Effector memory CD8-positive, alpha-beta T cell (primary cell): ENCODE data around the gene SLC11A1.

ENCODE experiments used
- ATAC-seq: fragments of 150-1000 bp; cut with Tn5 transposase; replicated peaks from 2 replicates; pipeline ENCODE4 v1.10.0; 2021; ENCODE audit warnings: mild to moderate bottlenecking, moderate library complexity
- DNase-seq, 3 experiments: peaks; one replicate each; pipeline ENCODE4 v3.0.0; 2021
- H3K27ac Mint-ChIP-seq, 2 donors: one replicate each; pipeline ENCODE4 v1.8.0; 2022; ENCODE audit warnings: mild to moderate bottlenecking in 2 of 2, mixed read lengths in 2 of 2, moderate library complexity in 2 of 2
- H3K27me3 Mint-ChIP-seq, 2 donors: one replicate each; pipeline ENCODE4 v1.8.0; 2022; ENCODE audit warnings: mixed read lengths in 2 of 2
- H3K36me3 Mint-ChIP-seq: one replicate; pipeline ENCODE4 v1.8.0; 2022; ENCODE audit warnings: mild to moderate bottlenecking, moderate library complexity, mixed read lengths; ENCODE audit not compliant: insufficient read depth
- H3K4me1 Mint-ChIP-seq, 2 donors: one replicate each; pipeline ENCODE4 v1.8.0; 2022; ENCODE audit warnings: low read depth in 2 of 2, mixed read lengths in 2 of 2
- H3K4me3 Mint-ChIP-seq, 2 donors: one replicate each; pipeline ENCODE4 v1.8.0; 2022; ENCODE audit warnings: mild to moderate bottlenecking in 2 of 2, mixed read lengths in 2 of 2, moderate library complexity in 2 of 2
- H3K9me3 Mint-ChIP-seq, 2 donors: one replicate each; pipeline ENCODE4 v1.8.0; 2022; ENCODE audit warnings: mixed read lengths in 2 of 2

Gene SLC11A1

GRCh38 chr2:218392459-218392858 is 10.4 kb downstream of the SLC11A1 start:
- peaks cover 34 to 43% of the 10 kb centered on the region in 2 donors for H3K4me1 Mint-ChIP-seq
- H3K36me3 Mint-ChIP-seq, result peaks cover 23% of the 10 kb centered on the region
- H3K4me3 Mint-ChIP-seq, result no peak overlapping the region
- H3K9me3 Mint-ChIP-seq, result no peaks in the 10 kb centered on the region
- H3K27ac Mint-ChIP-seq, result no peak overlapping the region
- peaks cover 0 to under 1% of the 10 kb centered on the region in 2 donors for H3K27me3 Mint-ChIP-seq
- DNase-seq (no peak), ATAC-seq (no peak)

- DNase-seq (no peak), ATAC-seq (no peak)
- no peak overlapping the region for H3K4me3 Mint-ChIP-seq
- peaks cover 28% of the 10 kb centered on the region for H3K36me3 Mint-ChIP-seq
- H3K27me3 Mint-ChIP-seq, result no peaks in the 10 kb centered on the region
- peaks cover 39 to 48% of the 10 kb centered on the region in 2 donors for H3K4me1 Mint-ChIP-seq
- H3K9me3 Mint-ChIP-seq, result no peaks in the 10 kb centered on the region
- H3K27ac Mint-ChIP-seq, result no peak overlapping the region
These were observed 10.9 kb downstream of the SLC11A1 start for GRCh38 chr2:218392891-218393462.

GRCh38 chr2:218393750-218394290 is 11.7 kb downstream of the SLC11A1 start:
- peak in 2 of 3 experiments; percentile 41 to 42 for DNase-seq
- H3K4me1 Mint-ChIP-seq, result peaks cover 44 to 48% of the 10 kb centered on the region in 2 donors
- peaks cover 32% of the 10 kb centered on the region for H3K36me3 Mint-ChIP-seq
- ATAC-seq, result no peak
- no peaks in the 10 kb centered on the region for H3K9me3 Mint-ChIP-seq
- H3K4me3 Mint-ChIP-seq, result peak overlapping the region; percentile 33 to 43
- H3K27me3 Mint-ChIP-seq, result no peaks in the 10 kb centered on the region
- peak overlapping the region; percentile 66 to 73 for H3K27ac Mint-ChIP-seq

GRCh38 chr2:218394298-218395089 is 12.4 kb downstream of the SLC11A1 start:
- H3K27me3 Mint-ChIP-seq, result no peaks in the 10 kb centered on the region
- ATAC-seq (no peak), DNase-seq (no peak)
- H3K9me3 Mint-ChIP-seq, result no peaks in the 10 kb centered on the region
- H3K4me3 Mint-ChIP-seq, result peak overlapping the region; percentile 33 to 43
- H3K4me1 Mint-ChIP-seq, result peaks cover 46 to 48% of the 10 kb centered on the region in 2 donors
- H3K36me3 Mint-ChIP-seq, result peaks cover 36% of the 10 kb centered on the region
- H3K27ac Mint-ChIP-seq, result peak overlapping the region; percentile 66 to 73

- Mint-ChIP-seq H3K27ac (peak overlapping the region; percentile 66 to 73), H3K4me3 (peak overlapping the region in 1 of 2 donors; percentile 43), H3K4me1 (peaks cover 46 to 48% of the 10 kb centered on the region in 2 donors), H3K9me3 (no peaks in the 10 kb centered on the region), H3K36me3 (peaks cover 40% of the 10 kb centered on the region), H3K27me3 (no peaks in the 10 kb centered on the region)
- DNase-seq, result no peak
- no peak for ATAC-seq
These were observed 13.0 kb downstream of the SLC11A1 start for GRCh38 chr2:218395090-218395444.

GRCh38 chr2:218395456-218395825 is 13.4 kb downstream of the SLC11A1 start:
- H3K4me3 Mint-ChIP-seq, result peak overlapping the region; percentile 92 to 98
- no peaks in the 10 kb centered on the region for H3K27me3 Mint-ChIP-seq
- H3K4me1 Mint-ChIP-seq, result peaks cover 46 to 48% of the 10 kb centered on the region in 2 donors
- DNase-seq (no peak), ATAC-seq (no peak)
- H3K27ac Mint-ChIP-seq, result peak overlapping the region; percentile 95 to 98
- no peaks in the 10 kb centered on the region for H3K9me3 Mint-ChIP-seq
- H3K36me3 Mint-ChIP-seq, result peaks cover 43% of the 10 kb centered on the region

GRCh38 chr2:218395826-218396687 is 14.0 kb downstream of the SLC11A1 start:
- no peaks in the 10 kb centered on the region for H3K27me3 Mint-ChIP-seq
- H3K4me1 Mint-ChIP-seq, result peaks cover 47 to 48% of the 10 kb centered on the region in 2 donors
- H3K9me3 Mint-ChIP-seq, result no peaks in the 10 kb centered on the region
- peaks cover 44% of the 10 kb centered on the region for H3K36me3 Mint-ChIP-seq
- peak; percentile 67 for ATAC-seq
- H3K27ac Mint-ChIP-seq, result peak overlapping the region; percentile 95 to 98
- peak overlapping the region; percentile 92 to 98 for H3K4me3 Mint-ChIP-seq
- DNase-seq, result peak; percentile 90 to 94 (median 93)

GRCh38 chr2:218396688-218397462 is 14.8 kb downstream of the SLC11A1 start:
- ATAC-seq, result peak; percentile 21
- Mint-ChIP-seq H3K27ac (peak overlapping the region; percentile 95 to 98), H3K4me1 (peaks cover 50 to 53% of the 10 kb centered on the region in 2 donors), H3K27me3 (no peaks in the 10 kb centered on the region), H3K4me3 (peak overlapping the region; percentile 92 to 98), H3K36me3 (peaks cover 48% of the 10 kb centered on the region), H3K9me3 (no peaks in the 10 kb centered on the region)
- DNase-seq, result peak; percentile 67 to 75 (median 72)

GRCh38 chr2:218397463-218397819 is 15.4 kb downstream of the SLC11A1 start:
- no peak for ATAC-seq
- peak overlapping the region; percentile 95 to 98 for H3K27ac Mint-ChIP-seq

GRCh38 chr2:218397820-218398436 is 15.9 kb downstream of the SLC11A1 start:
- peak; percentile 37 to 51 (median 40) for DNase-seq
- peak overlapping the region; percentile 95 to 98 for H3K27ac Mint-ChIP-seq
- peaks cover 57% of the 10 kb centered on the region for H3K36me3 Mint-ChIP-seq
- H3K4me3 Mint-ChIP-seq, result peak overlapping the region; percentile 92 to 98
- no peaks in the 10 kb centered on the region for H3K9me3 Mint-ChIP-seq
- peaks cover 51 to 55% of the 10 kb centered on the region in 2 donors for H3K4me1 Mint-ChIP-seq
- H3K27me3 Mint-ChIP-seq, result no peaks in the 10 kb centered on the region
- no peak for ATAC-seq

More at GRCh38 chr2:218397463-218397819, 15.4 kb downstream of the SLC11A1 start:
- Mint-ChIP-seq H3K4me1 (peaks cover 50 to 55% of the 10 kb centered on the region in 2 donors), H3K9me3 (no peaks in the 10 kb centered on the region), H3K4me3 (peak overlapping the region; percentile 92 to 98), H3K27me3 (no peaks in the 10 kb centered on the region), H3K36me3 (peaks cover 53% of the 10 kb centered on the region)
- DNase-seq, result no peak

- peaks cover 59% of the 10 kb centered on the region for H3K36me3 Mint-ChIP-seq
- peak; percentile 12 for ATAC-seq
These were observed 16.6 kb downstream of the SLC11A1 start for GRCh38 chr2:218398437-218399390.

More at GRCh38 chr2:218398437-218399390, 16.6 kb downstream of the SLC11A1 start:
- peak overlapping the region; percentile 95 to 98 for H3K27ac Mint-ChIP-seq
- no peaks in the 10 kb centered on the region for H3K27me3 Mint-ChIP-seq
- peak; percentile 53 to 69 (median 58) for DNase-seq
- H3K4me1 Mint-ChIP-seq, result peaks cover 53 to 55% of the 10 kb centered on the region in 2 donors
- H3K9me3 Mint-ChIP-seq, result no peaks in the 10 kb centered on the region
- H3K4me3 Mint-ChIP-seq, result peak overlapping the region; percentile 92 to 98
